Stimulated activated CD4-positive, alpha-beta T cell treated with anti-CD3 and anti-CD28 coated beads, Interleukin-1b, Interleukin-23, amount 100 ng/mL, for 4 hours (primary cell): Measurements from ENCODE around the gene MESP2.

ENCODE experiments used
- DNase-seq, 2 donors: peaks; one replicate each; pipeline ENCODE4 v3.0.0-alpha.2; 2020; ENCODE audit warnings: low read depth in 2 of 2

MESP2 gene

GRCh38 chr15:89815769-89816168 lies 39.6 kb downstream of the MESP2 start:
- DNase-seq = no peak

- no peak for DNase-seq
These were observed 41.7 kb downstream of the MESP2 start for GRCh38 chr15:89817701-89818280.

- DNase-seq = no peak
These were observed 42.2 kb downstream of the MESP2 start for GRCh38 chr15:89818287-89818686.

GRCh38 chr15:89820666-89821611 lies 44.8 kb downstream of the MESP2 start:
- no peak for DNase-seq

- no peak for DNase-seq
These were observed 45.9 kb downstream of the MESP2 start for GRCh38 chr15:89822026-89822425.

GRCh38 chr15:89822611-89822950 lies 46.4 kb downstream of the MESP2 start:
- no peak for DNase-seq

- DNase-seq = no peak
These were observed 47.0 kb downstream of the MESP2 start for GRCh38 chr15:89822951-89823711.

GRCh38 chr15:89823836-89824606 lies 47.9 kb downstream of the MESP2 start:
- DNase-seq = no peak

- DNase-seq = no peak
These were observed 48.4 kb downstream of the MESP2 start for GRCh38 chr15:89824607-89824867.

GRCh38 chr15:89825271-89825940 lies 49.3 kb downstream of the MESP2 start:
- no peak for DNase-seq

GRCh38 chr15:89826671-89827655 lies 50.8 kb downstream of the MESP2 start:
- no peak for DNase-seq

- no peak for DNase-seq
These were observed 51.7 kb downstream of the MESP2 start for GRCh38 chr15:89827829-89828228.
